ENCODE data around the gene TAF4.

- TF ChIP-seq CTCF (IDR thresholded peaks at IDR 0.05) = no peak
- no peak for TF ChIP-seq ZFX (IDR thresholded peaks at IDR 0.05; ENCODE audit: borderline replicate concordance)
Measured at GRCh38 chr20:61989741-61990140, 75.9 kb downstream of the TAF4 start.

All from 22Rv1 (cell line).